Kidney capillary endothelial cell (primary cell): ENCODE results near the gene ELAVL3.
"Not testable (repeated sequence)": the region's sequence is repeated elsewhere in the genome, so short reads cannot be mapped to it uniquely, and the experiment has no call there.

ENCODE experiments used
- DNase-seq: peaks from one replicate; pipeline ENCODE4 v3.0.0-alpha.2; 2018; ENCODE audit warnings: low spot score

The ELAVL3 gene

DNA sequence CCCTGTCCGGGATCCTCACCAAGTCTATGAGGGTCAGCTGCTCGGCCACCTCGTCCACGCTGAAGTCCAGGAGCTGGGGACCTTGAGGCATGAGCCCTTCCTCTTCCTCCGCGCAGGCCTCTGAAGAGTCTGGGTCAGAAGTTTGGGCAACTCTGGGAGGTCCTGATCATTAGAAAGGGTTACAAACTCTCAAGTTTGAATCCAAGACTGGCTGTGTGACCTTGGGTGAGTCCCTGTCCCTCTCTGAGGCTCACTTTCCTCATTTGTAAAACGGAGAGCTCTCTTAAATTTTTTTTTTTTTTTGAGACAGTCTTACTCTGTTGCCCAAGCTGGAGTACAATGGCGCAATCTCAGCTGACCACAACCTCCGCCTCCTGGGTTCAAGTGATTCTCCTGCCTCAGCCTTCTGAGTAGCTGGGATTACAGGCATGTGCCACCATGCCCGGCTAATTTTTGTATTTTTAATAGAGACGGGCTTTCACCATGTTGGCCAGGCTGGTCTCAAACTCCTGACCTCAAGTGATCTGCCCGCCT is 74.1 kb downstream of the ELAVL3 start:
- not testable (repeated sequence) for DNase-seq

DNA sequence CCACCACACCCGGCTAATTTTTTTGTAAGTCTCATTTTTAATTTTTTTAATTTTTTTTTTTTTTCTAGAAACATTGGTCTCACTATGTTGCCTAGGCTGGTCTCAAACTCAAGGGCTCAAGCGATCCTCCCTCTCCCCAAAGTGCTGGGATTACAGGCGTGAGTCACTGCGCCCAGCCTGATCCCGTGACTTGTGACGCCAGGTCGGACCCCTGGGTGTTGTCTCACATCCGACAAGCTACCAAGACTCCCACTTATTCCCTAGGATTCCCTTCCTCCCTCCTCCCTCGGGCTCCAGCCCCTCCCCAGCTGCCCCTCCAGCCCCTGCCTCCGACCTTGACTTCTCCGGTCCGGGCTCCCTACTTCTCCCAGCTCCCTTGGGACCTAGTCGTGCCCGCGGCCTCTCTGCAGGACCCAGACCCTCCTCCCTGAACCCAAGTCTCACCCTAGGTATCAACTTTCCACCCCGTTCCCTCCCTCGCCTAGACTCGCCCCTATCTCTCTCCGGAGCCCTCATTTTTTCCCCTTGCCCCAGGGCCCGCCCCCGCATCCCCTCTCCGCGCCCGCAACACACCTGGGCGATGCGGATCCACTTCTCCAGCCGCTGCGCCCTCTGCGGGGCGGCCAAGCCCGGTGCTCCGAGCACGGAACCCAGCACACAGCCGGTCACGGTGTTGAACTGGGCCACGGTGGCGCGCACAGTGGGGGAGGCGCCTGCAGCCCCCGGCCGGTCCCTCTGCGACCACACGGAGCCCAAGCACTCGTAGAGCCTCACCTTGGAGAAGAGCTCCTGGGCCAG is 74.8 kb downstream of the ELAVL3 start:
- no peak for DNase-seq

DNA sequence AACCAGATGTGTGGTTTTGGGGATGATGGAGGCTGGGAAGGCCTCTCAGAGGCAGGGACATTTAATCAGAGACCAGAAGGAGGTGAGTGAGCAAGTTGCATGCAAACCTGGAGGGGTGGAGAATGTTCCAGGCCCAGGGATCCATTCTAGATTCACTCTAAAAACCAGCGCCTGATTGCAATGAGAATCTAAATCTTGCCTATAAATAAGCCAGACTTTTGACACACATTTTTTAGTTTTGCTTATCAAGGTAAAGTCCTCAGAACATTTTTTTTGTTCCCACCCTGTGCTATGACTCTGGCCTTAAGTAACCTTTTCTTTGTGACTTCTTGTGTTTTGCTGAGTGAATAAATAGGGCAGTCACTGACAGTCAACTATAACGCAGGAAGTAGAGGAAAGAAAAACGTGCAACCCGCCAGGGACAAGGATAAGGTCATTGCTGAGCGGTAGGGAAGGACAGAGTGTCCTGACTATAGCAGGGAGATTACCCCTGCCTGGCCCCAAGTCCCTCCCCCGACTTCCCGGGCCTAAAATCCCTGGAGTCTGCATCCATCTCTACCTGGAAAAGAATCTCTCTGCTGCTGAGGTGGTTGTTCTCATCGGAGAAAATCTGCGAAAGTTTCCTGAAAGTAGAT is 76.1 kb downstream of the ELAVL3 start:
- no peak for DNase-seq

- no peak for DNase-seq
These were observed 78.9 kb downstream of the ELAVL3 start for GRCh38 chr19:11401808-11402543.
